ENCODE results near the gene COA4. TPM values are rescaled to one million over a fixed set of nuclear protein-coding genes. Genes with fewer than 3 reads are reported as not detected.

Gene COA4
- total RNA-seq, 1 donor from 2014 or later = 61.7 TPM

DNA sequence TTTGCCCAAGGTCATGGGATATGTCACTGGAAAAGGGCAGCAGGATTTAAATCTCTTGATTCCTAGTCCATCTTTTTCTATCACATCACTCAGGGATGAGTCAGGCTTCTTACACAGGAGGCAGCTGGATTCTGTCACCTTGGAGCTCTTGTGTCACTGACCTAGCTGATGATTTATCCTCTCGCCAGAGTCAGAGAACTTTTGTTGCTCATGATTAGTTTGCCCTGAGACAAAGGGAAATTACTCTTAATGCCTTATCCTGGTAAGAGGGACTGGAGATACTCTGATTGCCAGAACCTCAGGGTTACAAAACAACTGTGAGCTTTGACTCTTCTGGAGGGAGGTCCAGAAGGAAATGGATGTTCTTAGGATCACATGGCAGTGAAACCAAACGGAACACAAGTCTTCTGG, 10.1 kb downstream of the COA4 start:
- Mint-ChIP-seq H3K36me3 (peaks cover 21% of the 10 kb centered on the region), H3K9me3 (no peaks in the 10 kb centered on the region), H3K4me1 (ENCODE audit: unreplicated experiment) (peaks cover 4% of the 10 kb centered on the region), H3K4me3 (no peak overlapping the region), H3K27me3 (no peaks in the 10 kb centered on the region), H3K27ac (no peak overlapping the region)
- TF ChIP-seq, protein P1, sequence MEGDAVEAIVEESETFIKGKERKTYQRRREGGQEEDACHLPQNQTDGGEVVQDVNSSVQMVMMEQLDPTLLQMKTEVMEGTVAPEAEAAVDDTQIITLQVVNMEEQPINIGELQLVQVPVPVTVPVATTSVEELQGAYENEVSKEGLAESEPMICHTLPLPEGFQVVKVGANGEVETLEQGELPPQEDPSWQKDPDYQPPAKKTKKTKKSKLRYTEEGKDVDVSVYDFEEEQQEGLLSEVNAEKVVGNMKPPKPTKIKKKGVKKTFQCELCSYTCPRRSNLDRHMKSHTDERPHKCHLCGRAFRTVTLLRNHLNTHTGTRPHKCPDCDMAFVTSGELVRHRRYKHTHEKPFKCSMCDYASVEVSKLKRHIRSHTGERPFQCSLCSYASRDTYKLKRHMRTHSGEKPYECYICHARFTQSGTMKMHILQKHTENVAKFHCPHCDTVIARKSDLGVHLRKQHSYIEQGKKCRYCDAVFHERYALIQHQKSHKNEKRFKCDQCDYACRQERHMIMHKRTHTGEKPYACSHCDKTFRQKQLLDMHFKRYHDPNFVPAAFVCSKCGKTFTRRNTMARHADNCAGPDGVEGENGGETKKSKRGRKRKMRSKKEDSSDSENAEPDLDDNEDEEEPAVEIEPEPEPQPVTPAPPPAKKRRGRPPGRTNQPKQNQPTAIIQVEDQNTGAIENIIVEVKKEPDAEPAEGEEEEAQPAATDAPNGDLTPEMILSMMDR (conservative IDR thresholded peaks at IDR 0.05) = no peak
- no peak for DNase-seq (ENCODE audit: extremely low spot score, unreplicated experiment)

DNA sequence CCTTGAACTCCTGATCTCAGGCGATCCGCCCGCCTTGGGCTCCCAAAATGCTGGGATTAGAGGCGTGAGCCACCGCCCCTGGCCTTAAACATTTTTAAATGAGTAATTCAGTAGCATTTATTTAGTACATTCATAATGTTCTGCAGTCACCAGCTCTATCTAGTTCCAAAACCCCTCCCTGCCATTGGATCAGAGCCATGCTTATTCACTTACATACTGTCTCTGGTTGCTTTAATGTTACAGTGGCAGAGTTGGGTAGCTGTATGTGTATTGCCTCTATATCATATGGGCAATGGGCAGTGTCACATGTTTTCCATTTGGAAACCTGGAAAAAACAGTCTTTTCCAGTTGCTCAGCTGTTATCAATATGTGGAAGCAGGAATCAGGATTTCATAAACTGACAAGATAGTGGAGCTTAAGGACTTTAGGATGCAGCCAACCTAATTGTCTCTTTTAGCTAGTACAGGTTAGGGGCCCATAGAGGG, 10.5 kb downstream of the COA4 start:
- H3K4me3 Mint-ChIP-seq = no peak overlapping the region
- H3K27me3 Mint-ChIP-seq = no peaks in the 10 kb centered on the region
- H3K36me3 Mint-ChIP-seq = peaks cover 23% of the 10 kb centered on the region
- H3K4me1 Mint-ChIP-seq (ENCODE audit: unreplicated experiment) = peaks cover 4% of the 10 kb centered on the region
- no peaks in the 10 kb centered on the region for H3K9me3 Mint-ChIP-seq
- H3K27ac Mint-ChIP-seq = no peak overlapping the region
- no peak for DNase-seq (ENCODE audit: extremely low spot score, unreplicated experiment)
- TF ChIP-seq, protein P1 (conservative IDR thresholded peaks at IDR 0.05) = no peak

DNA sequence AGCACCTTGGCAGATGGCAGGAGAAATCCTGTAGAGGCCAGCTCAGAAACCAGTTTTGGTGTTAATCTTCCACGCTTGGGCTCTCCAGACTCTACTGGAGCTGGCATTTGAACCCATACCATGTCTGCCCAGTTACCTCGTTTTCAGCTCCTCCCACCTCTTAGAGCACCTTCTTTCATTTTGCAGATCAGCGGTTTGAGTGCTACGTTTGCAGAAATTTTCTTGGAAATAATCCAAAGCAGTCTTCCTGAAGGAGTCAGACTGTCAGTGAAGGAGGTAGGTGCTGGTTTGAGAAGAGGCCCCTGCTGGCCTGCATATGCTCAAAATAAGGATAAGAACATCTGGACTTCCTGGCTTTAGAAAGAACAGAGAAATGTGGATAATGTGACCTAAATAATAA, 13.7 kb downstream of the COA4 start:
- Mint-ChIP-seq H3K27ac (no peak overlapping the region), H3K9me3 (no peaks in the 10 kb centered on the region), H3K36me3 (peaks cover 31% of the 10 kb centered on the region), H3K27me3 (no peaks in the 10 kb centered on the region), H3K4me3 (no peak overlapping the region), H3K4me1 (ENCODE audit: unreplicated experiment) (no peaks in the 10 kb centered on the region)
- TF ChIP-seq, protein P1 (conservative IDR thresholded peaks at IDR 0.05) = no peak
- no peak for DNase-seq (ENCODE audit: extremely low spot score, unreplicated experiment)

DNA sequence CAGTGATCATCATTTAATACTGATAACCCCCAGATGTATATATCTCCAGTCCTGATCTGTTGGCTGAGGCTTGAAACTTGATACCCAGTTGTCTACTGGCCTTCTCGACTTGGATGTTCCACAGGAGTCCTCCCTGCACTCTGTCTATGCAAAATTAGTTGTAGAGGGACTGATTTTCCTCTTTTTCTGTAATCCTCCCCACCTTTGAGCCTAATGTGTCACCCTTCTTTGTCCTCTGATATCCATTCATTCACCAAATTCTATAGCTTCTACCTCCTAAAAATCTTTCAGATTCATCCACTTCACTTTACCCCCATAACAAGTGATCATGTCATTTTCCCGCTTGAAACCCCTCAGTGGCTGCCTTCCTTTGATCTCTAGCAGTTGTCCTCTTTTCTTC, 16.4 kb downstream of the COA4 start:
- TF ChIP-seq, protein P1 (conservative IDR thresholded peaks at IDR 0.05) = no peak
- no peaks in the 10 kb centered on the region for H3K27me3 Mint-ChIP-seq
- no peaks in the 10 kb centered on the region for H3K9me3 Mint-ChIP-seq
- H3K4me1 Mint-ChIP-seq (ENCODE audit: unreplicated experiment) = peaks cover 3% of the 10 kb centered on the region
- no peak for DNase-seq (ENCODE audit: extremely low spot score, unreplicated experiment)
- H3K36me3 Mint-ChIP-seq = peaks cover 29% of the 10 kb centered on the region
- no peak overlapping the region for H3K27ac Mint-ChIP-seq
- H3K4me3 Mint-ChIP-seq = no peak overlapping the region

DNA sequence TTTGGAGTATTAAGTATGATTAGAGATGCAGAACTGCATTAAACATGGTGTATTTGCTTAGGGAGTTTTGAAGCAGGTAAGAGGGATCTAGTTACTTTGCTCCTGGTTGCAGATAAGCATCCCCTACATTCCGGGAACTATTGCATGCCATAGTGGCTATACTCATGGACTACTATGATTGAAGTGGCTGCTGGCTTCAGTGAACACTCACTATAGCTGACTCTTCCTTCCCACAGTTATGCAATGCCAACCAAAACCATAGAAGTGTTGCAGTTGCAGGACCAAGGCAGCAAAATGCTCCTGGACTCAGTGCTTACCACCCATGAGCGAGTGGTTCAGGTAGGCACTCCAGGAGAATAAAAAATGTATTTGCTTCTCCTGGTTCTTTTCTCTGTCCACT, 17.0 kb downstream of the COA4 start:
- Mint-ChIP-seq H3K27ac (no peak overlapping the region), H3K4me3 (no peak overlapping the region), H3K4me1 (ENCODE audit: unreplicated experiment) (peaks cover 3% of the 10 kb centered on the region), H3K36me3 (peaks cover 27% of the 10 kb centered on the region), H3K27me3 (no peaks in the 10 kb centered on the region), H3K9me3 (no peaks in the 10 kb centered on the region)
- TF ChIP-seq, protein P1 (conservative IDR thresholded peaks at IDR 0.05) = no peak
- no peak for DNase-seq (ENCODE audit: extremely low spot score, unreplicated experiment)

DNA sequence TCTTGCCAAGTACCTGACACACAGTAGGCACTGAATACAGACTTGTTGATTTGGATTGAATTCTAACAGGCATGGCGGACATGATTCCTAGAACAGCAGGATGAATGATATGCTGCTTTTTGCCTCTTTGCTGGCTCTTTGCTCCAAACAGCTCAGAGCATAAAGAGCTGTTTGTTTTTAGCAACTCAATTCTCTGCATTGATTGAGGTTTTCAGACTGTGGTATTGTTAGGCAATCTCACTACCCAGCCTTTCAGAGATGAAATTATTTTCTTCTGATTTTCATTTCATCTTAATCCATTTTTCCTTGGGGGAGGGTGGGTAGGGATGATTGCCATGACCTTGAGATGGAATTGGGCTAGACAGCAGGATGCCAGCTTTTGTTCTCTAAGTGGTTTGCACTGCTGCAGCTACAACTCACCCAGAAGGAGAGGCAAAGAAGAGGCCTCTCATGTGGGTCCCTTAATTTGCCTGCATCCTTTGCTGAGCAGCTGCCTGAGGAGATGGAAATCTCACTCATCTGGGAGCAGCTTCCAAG, 20.5 kb downstream of the COA4 start:
- no peaks in the 10 kb centered on the region for H3K9me3 Mint-ChIP-seq
- H3K27ac Mint-ChIP-seq = no peak overlapping the region

More for the DNA sequence above, 20.5 kb downstream of the COA4 start:
- TF ChIP-seq, protein P1 (conservative IDR thresholded peaks at IDR 0.05) = no peak
- Mint-ChIP-seq H3K4me3 (no peak overlapping the region), H3K36me3 (peaks cover 17% of the 10 kb centered on the region), H3K4me1 (ENCODE audit: unreplicated experiment) (peaks cover 3% of the 10 kb centered on the region), H3K27me3 (no peaks in the 10 kb centered on the region)
- DNase-seq (ENCODE audit: extremely low spot score, unreplicated experiment) = no peak
